Stomach (tissue), 9 donors: ENCODE data around the gene RPS6KA4. TPM values are rescaled to one million over a fixed set of nuclear protein-coding genes. Genes with fewer than 3 reads are reported as not detected.

Experiments
- DNase-seq, 2 donors: peaks; one replicate each; pipeline versions ENCODE4 v3.0.0 to v3.0.0-alpha.2; 2013 to 2019
- H3K27ac ChIP-seq, 5 donors: fragments of 200-600 bp in 4 of 5; sonication (generic) in 4 of 5; one replicate each; pipeline ENCODE4 v1.5.1; 2013 to 2019; ENCODE audit warnings: mild to moderate bottlenecking in 1 of 5, moderate library complexity in 1 of 5
- H3K27me3 ChIP-seq, 3 donors: fragments of 200-600 bp; sonication (generic); one replicate each; pipeline ENCODE4 v1.5.1; 2017 to 2019; ENCODE audit warnings: mixed run types in 1 of 3
- H3K36me3 ChIP-seq, 4 donors: fragments of 200-600 bp; sonication (generic); 1 replicate in 3 of 4; 2 replicates in 1 of 4; pipeline ENCODE4 v1.5.1; 2016 to 2019
- H3K4me1 ChIP-seq, 4 donors: fragments of 200-600 bp; sonication (generic); one replicate each; pipeline ENCODE4 v1.5.1; 2016 to 2019
- H3K4me3 ChIP-seq, 4 donors: fragments of 200-600 bp; sonication (generic) in 3 of 4; one replicate each; pipeline ENCODE4 v1.5.1; 2016 to 2019; ENCODE audit warnings: mild to moderate bottlenecking in 1 of 4
- H3K9me3 ChIP-seq, 4 donors: fragments of 200-600 bp; sonication (generic); one replicate each; pipeline ENCODE4 v1.5.1; 2016 to 2019
- CTCF ChIP-seq, 7 experiments: fragments of 450-650 bp in 4 of 7; fragments of 200-600 bp in 3 of 7; sonication (generic) in 3 of 7; IDR thresholded peaks; one replicate each; pipeline ENCODE4 v1.5.1; 2016 to 2019; ENCODE audit warnings: antibody characterized with exemption in 7 of 7, control low read depth in 2 of 7, mild to moderate bottlenecking in 1 of 7
- EP300 ChIP-seq: sonication (generic); formaldehyde crosslinking; IDR thresholded peaks from one replicate; pipeline ENCODE4 v1.6.1; 2017; ENCODE audit warnings: antibody characterized with exemption
- POLR2A ChIP-seq, 4 donors: fragments of 450-650 bp; IDR thresholded peaks; one replicate each; pipeline ENCODE4 v1.6.1; 2016; ENCODE audit warnings: antibody characterized with exemption in 4 of 4, control low read depth in 2 of 4, mild to moderate bottlenecking in 1 of 4, moderate library complexity in 1 of 4
- POLR2AphosphoS5 ChIP-seq, 3 donors: sonication (generic); formaldehyde crosslinking; IDR thresholded peaks; one replicate each; pipeline ENCODE4 v1.6.1; 2016; ENCODE audit warnings: antibody characterized with exemption in 3 of 3
- WGBS, 5 donors: extraction: QIAGEN DNeasy Blood & Tissue Kit in 3 of 5; methylation state at CpG; one replicate each; pipeline versions ENCODE4 v1.1.5 to v1.1.7; 2013 to 2018; 5-methylcytosine and 5-hydroxymethylcytosine counted together
- intact Hi-C: fragments of 100-400 bp; cut with DNase I; formaldehyde crosslinking; loops from one replicate; pipeline ENCODE4 v1.15.1; 2023; ENCODE audit warnings: low total_unique reads
- polyA plus RNA-seq, 3 donors: library from polyadenylated mRNA; stranded (reverse); fragments of 200-250 nt; gene quantifications; one replicate each; pipeline ENCODE4 v1.2.3, GENCODE V29; 2013
- total RNA-seq, 5 donors: library from RNA; depleted of rRNA; stranded (reverse); fragments of >200 nt; gene quantifications; one replicate each; pipeline versions ENCODE4 v1.1.0 to v1.2.3, GENCODE V29; 2014 to 2016
- donor health status: healthy with polysubstance abuse.
- donor health status: Bipolar disorder and iron deficiency.
- donor health status: healthy.

The RPS6KA4 gene
- total and polyA plus RNA-seq, 8 donors = 15.4 to 103 (median 29.6) TPM

- no peaks in the 10 kb centered on the region for H3K27me3 ChIP-seq
- TF ChIP-seq EP300 = no peak
- DNase-seq = peak in 1 of 2 donors; percentile 13
- intact Hi-C loops = no loop called here
- H3K9me3 ChIP-seq = no peaks in the 10 kb centered on the region
- WGBS, 5 donors = 82 to 88% (median 86%) methylated on average over 12 to 20 of the region's 20 CpGs
- peaks cover 23 to 47% (median 35%) of the 10 kb centered on the region in 4 donors for H3K4me1 ChIP-seq
- peaks cover 0 to 10% (median 0%) of the 10 kb centered on the region in 4 donors for H3K36me3 ChIP-seq
- H3K4me3 ChIP-seq = no peak overlapping the region
- no peak overlapping the region for H3K27ac ChIP-seq
These were observed 5.1 kb upstream of the RPS6KA4 start for GRCh38 chr11:64353715-64354506.

- peak in 2 of 3 donors; percentile 41 to 83 for TF ChIP-seq POLR2AphosphoS5 (IDR thresholded peaks at IDR 0.05)
- TF ChIP-seq POLR2A (IDR thresholded peaks at IDR 0.05) = no peak
- no peak for TF ChIP-seq EP300
- TF ChIP-seq CTCF (IDR thresholded peaks at IDR 0.05) = peak in 5 of 7 experiments; percentile 60 to 92 (median 72)
- Histone ChIP-seq H3K27ac (peak overlapping the region; percentile 55 to 86 (median 68)), H3K36me3 (peaks cover 0 to 5% (median under 1%) of the 10 kb centered on the region in 4 donors), H3K27me3 (no peaks in the 10 kb centered on the region), H3K4me3 (peak overlapping the region; percentile 22 to 36 (median 31)), H3K4me1 (peaks cover 33 to 58% (median 47%) of the 10 kb centered on the region in 4 donors), H3K9me3 (no peaks in the 10 kb centered on the region)
- intact Hi-C loops = no loop called here
- WGBS, 5 donors = 9 to 24% (median 15%) methylated on average over 17 to 23 of the region's 23 CpGs
- DNase-seq = peak; percentile 85 to 93
These were observed 3.7 kb upstream of the RPS6KA4 start for GRCh38 chr11:64355078-64355940.

GRCh38 chr11:64356498-64357411, 2.2 kb upstream of the RPS6KA4 start:
- Histone ChIP-seq H3K9me3 (no peaks in the 10 kb centered on the region), H3K4me3 (no peak overlapping the region), H3K27me3 (no peaks in the 10 kb centered on the region), H3K36me3 (peaks cover 13 to 20% (median 14%) of the 10 kb centered on the region in 4 donors), H3K4me1 (peaks cover 40 to 70% (median 51%) of the 10 kb centered on the region in 4 donors), H3K27ac (peak overlapping the region; percentile 44 to 94 (median 91))
- TF ChIP-seq POLR2A (IDR thresholded peaks at IDR 0.05) (no peak), EP300 (no peak), CTCF (IDR thresholded peaks at IDR 0.05) (no peak), POLR2AphosphoS5 (IDR thresholded peaks at IDR 0.05) (no peak)
- peak; percentile 57 to 74 for DNase-seq
- intact Hi-C loops = no loop called here
- WGBS, 5 donors = 75 to 88% (median 84%) methylated on average over 18 to 25 of the region's 25 CpGs

- TF ChIP-seq POLR2AphosphoS5 (IDR thresholded peaks at IDR 0.05) (no peak), CTCF (IDR thresholded peaks at IDR 0.05) (no peak), POLR2A (IDR thresholded peaks at IDR 0.05) (no peak), EP300 (no peak)
- intact Hi-C loops = no loop called here
- no peaks in the 10 kb centered on the region for H3K9me3 ChIP-seq
- H3K4me1 ChIP-seq = peaks cover 40 to 70% (median 51%) of the 10 kb centered on the region in 4 donors
- no peak overlapping the region for H3K4me3 ChIP-seq
- WGBS, 5 donors = 69 to 89% (median 84%) methylated on average over 3 to 6 of the region's 6 CpGs
- peaks cover 20 to 24% (median 21%) of the 10 kb centered on the region in 4 donors for H3K36me3 ChIP-seq
- no peak for DNase-seq
- H3K27ac ChIP-seq = peak overlapping the region; percentile 44 to 94 (median 91)
- no peaks in the 10 kb centered on the region for H3K27me3 ChIP-seq
These were observed 1.5 kb upstream of the RPS6KA4 start for GRCh38 chr11:64357446-64357845.
